Endothelial cell (in vitro differentiated cells): ENCODE measurements around the gene IMPDH2. TPM values are rescaled to one million over a fixed set of nuclear protein-coding genes. Genes with fewer than 3 reads are reported as not detected.

Experiments used
- DNase-seq: peaks from one replicate; pipeline ENCODE4 v3.0.0; 2021; ENCODE audit warnings: low spot score
- H3K27ac Mint-ChIP-seq: one replicate; pipeline ENCODE4 v1.8.0; 2021; ENCODE audit warnings: mixed read lengths, inconsistent platforms; ENCODE audit not compliant: unreplicated experiment
- H3K27me3 Mint-ChIP-seq: one replicate; pipeline ENCODE4 v1.8.0; 2021; ENCODE audit warnings: mild to moderate bottlenecking, moderate library complexity, mixed read lengths, inconsistent platforms; ENCODE audit not compliant: unreplicated experiment
- H3K36me3 Mint-ChIP-seq: one replicate; pipeline ENCODE4 v1.8.0; 2021; ENCODE audit warnings: mild to moderate bottlenecking, low read depth, mixed read lengths, inconsistent platforms; ENCODE audit not compliant: unreplicated experiment
- H3K4me1 Mint-ChIP-seq: one replicate; pipeline ENCODE4 v1.8.0; 2021; ENCODE audit warnings: mild to moderate bottlenecking, mixed read lengths, inconsistent platforms; ENCODE audit not compliant: unreplicated experiment
- H3K4me3 Mint-ChIP-seq: one replicate; pipeline ENCODE4 v1.8.0; 2021; ENCODE audit warnings: mild to moderate bottlenecking, mixed read lengths, inconsistent platforms; ENCODE audit not compliant: unreplicated experiment
- H3K9me3 Mint-ChIP-seq: one replicate; pipeline ENCODE4 v1.8.0; 2021; ENCODE audit warnings: mixed read lengths, inconsistent platforms; ENCODE audit not compliant: unreplicated experiment
- CTCF ChIP-seq: fragments of 200-600 bp; sonication (generic); IDR thresholded peaks from one replicate; pipeline ENCODE4 v1.5.0; 2021; ENCODE audit warnings: antibody characterized with exemption; ENCODE audit not compliant: unreplicated experiment
- total RNA-seq: library from RNA; stranded (reverse); fragmentation: NEBNext Ultra II Directional; extraction: Animal tissue kit (Norgen Biotek cat#: 25700); gene quantifications from one replicate; pipeline ENCODE4 v1.2.1, GENCODE V29; 2021; ENCODE audit not compliant: unreplicated experiment

Gene IMPDH2
- total RNA-seq, 1 donor from 2014 or later: 111 TPM

GRCh38 chr3:49016414-49017228 is 12.6 kb downstream of the IMPDH2 start:
- peak overlapping the region; percentile 67 for H3K4me3 Mint-ChIP-seq
- peaks cover 32% of the 10 kb centered on the region for H3K27me3 Mint-ChIP-seq
- H3K4me1 Mint-ChIP-seq: peaks cover 10% of the 10 kb centered on the region
- no peak for TF ChIP-seq CTCF
- H3K9me3 Mint-ChIP-seq: no peaks in the 10 kb centered on the region
- H3K27ac Mint-ChIP-seq: peak overlapping the region; percentile 18
- H3K36me3 Mint-ChIP-seq: peaks cover 21% of the 10 kb centered on the region
- DNase-seq: no peak

GRCh38 chr3:49015765-49016164 is 13.4 kb downstream of the IMPDH2 start:
- H3K9me3 Mint-ChIP-seq: no peaks in the 10 kb centered on the region
- H3K4me3 Mint-ChIP-seq: peak overlapping the region; percentile 62
- no peak overlapping the region for H3K27ac Mint-ChIP-seq
- DNase-seq: no peak
- H3K27me3 Mint-ChIP-seq: peaks cover 32% of the 10 kb centered on the region
- peaks cover 25% of the 10 kb centered on the region for H3K36me3 Mint-ChIP-seq
- H3K4me1 Mint-ChIP-seq: peaks cover 10% of the 10 kb centered on the region
- no peak for TF ChIP-seq CTCF

- peaks cover 31% of the 10 kb centered on the region for H3K27me3 Mint-ChIP-seq
- no peaks in the 10 kb centered on the region for H3K9me3 Mint-ChIP-seq
- no peak overlapping the region for H3K27ac Mint-ChIP-seq
- H3K36me3 Mint-ChIP-seq: peaks cover 25% of the 10 kb centered on the region
- no peak for TF ChIP-seq CTCF
- H3K4me3 Mint-ChIP-seq: peak overlapping the region; percentile 27
- no peak for DNase-seq
- H3K4me1 Mint-ChIP-seq: peaks cover 9% of the 10 kb centered on the region
These were observed 14.1 kb downstream of the IMPDH2 start for GRCh38 chr3:49015072-49015471.

GRCh38 chr3:49013738-49014660 is 15.2 kb downstream of the IMPDH2 start:
- Mint-ChIP-seq H3K9me3 (no peaks in the 10 kb centered on the region), H3K4me1 (peaks cover 6% of the 10 kb centered on the region), H3K4me3 (no peak overlapping the region), H3K36me3 (peaks cover 25% of the 10 kb centered on the region), H3K27me3 (peaks cover 27% of the 10 kb centered on the region), H3K27ac (no peak overlapping the region)
- peak; percentile 70 for TF ChIP-seq CTCF
- DNase-seq: peak; percentile 63
